Bronchial smooth muscle cell (primary cell): ENCODE results near the gene CR1. TPM values are rescaled to one million over a fixed set of nuclear protein-coding genes. Genes with fewer than 3 reads are reported as not detected.

Experiments used
- total RNA-seq: library from RNA; depleted of rRNA; stranded (reverse); fragments of >200 nt; gene quantifications from 2 replicates; pipeline ENCODE4 v1.2.1, GENCODE V29; 2014

CR1 gene
- not detected in 2 replicates for total RNA-seq

GRCh38 chr1:207495801-207496792, at the start of gene CR1:
Gene CR1, plus strand, starts transcription at chr1:207496157. Its CDS starts 111 bp downstream, at chr1:207496268.

DNA sequence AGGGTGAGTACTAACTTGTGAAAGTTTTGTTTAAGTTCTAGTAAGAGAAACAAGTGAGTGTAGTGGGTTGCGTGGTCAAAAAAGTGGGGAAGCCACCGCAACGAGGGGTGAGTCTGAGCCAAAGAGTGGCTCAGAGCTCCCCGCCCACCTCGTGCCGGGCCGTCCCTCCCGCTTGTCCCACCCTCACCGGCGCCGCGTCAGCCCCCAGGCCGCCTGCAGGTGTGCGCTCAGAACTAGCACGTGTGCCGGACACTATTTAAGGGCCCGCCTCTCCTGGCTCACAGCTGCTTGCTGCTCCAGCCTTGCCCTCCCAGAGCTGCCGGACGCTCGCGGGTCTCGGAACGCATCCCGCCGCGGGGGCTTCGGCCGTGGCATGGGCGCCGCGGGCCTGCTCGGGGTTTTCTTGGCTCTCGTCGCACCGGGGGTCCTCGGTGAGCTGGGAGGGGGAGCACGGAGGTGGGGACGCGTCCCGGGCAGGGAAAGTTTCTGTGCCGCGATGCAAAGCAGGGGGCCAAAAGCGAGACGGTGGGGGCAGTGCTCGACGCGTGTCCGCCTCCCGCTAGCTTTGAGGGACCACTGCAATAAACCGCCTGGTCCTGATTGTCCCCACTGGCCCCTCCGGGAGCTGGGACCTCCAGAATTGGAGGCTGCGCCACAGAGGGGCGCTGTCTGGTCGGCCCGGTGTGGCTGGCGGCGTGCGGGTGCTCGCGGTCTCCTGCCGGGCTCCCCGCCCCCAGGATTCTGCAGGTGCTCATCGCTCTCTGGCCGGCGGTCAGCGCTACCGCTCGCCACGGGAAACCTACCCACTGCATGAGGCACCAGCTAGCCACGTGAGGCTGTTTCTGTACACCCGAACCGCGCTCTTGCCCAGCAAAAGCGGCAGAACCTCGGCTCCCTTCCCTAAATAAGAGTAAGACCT, 41.7 kb upstream of the CR1 start, which contains the start of gene CR2:
Gene CR2 (plus strand): TSS at position 283 of the 919 bp plus-strand sequence. CDS start 91 bp downstream, at position 374.

DNA sequence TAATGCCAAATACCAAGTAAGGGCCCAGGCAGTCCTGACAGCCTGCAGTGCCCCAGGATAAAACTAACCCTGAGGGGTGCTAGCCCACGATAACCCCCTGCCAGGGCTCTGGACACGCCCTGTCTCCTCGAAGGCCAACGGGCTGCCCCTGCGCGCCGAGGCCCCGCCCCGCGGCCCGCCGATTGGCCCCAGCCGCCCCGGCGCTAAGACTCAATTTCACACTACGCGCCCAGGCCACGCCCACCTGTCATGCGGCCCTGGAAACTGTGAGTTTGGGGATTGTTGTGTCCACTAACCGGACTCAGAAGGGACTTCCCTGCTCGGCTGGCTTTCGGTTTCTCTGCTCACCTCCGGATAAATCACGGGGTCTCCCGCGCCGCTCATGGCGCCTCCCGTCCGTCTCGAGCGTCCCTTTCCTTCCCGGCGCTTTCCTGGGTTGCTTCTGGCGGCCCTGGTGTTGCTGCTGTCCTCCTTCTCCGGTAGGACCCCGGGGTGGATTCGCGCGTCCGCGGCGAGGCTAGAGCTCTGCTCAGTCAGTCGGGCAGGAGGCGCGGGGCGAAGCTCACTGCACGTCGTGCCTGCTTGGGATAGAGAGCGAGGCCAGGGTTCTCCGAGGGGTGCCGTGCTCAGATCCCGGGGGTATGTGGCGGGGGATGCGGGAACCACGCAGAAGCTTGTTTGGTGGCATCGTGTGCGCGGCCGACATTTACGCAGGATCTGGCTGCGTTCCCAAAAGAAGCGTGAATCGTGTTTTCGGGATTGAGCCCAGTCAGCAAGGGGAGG, 149.1 kb downstream of the CR1 start, which contains the start of gene CR1L:
Gene CR1L (plus strand): TSS at position 282 of the 783 bp plus-strand sequence. CDS start 101 bp downstream, at position 383.

Other genes starting within 250 kb of the CR1 start
- gene CD55, start 174.5 kb upstream of the CR1 start, total RNA-seq, result 16.2 and 16.7 TPM in 2 replicates
- not detected in 2 replicates for gene CR2, start 41.8 kb upstream of the CR1 start, total RNA-seq
- not detected in 2 replicates for gene CR1L, start 149.0 kb downstream of the CR1 start, total RNA-seq